Measurements from ENCODE around the gene BAMBI. TPM values are rescaled to one million over a fixed set of nuclear protein-coding genes. Genes with fewer than 3 reads are reported as not detected.

BAMBI gene
- total RNA-seq, 1 experiment from 2014 or later, result 31.9 TPM

- ChIA-PET CTCF (interaction anchor here (0.5 to 0.6 kb wide), 2 partner anchors 9 to 324 kb away, joined by 3 to 5 read pairs; no protein-coding TSS in a partner anchor), POLR2A (ENCODE audit: low non-redundant PET) (no interaction called here)
- intact Hi-C loops (cut with micrococcal nuclease; ENCODE audit: unreplicated experiment), result no loop called here
Observed at GRCh38 chr10:28637346-28637745, 40.0 kb upstream of the BAMBI start.

GRCh38 chr10:28638392-28638791 lies 38.9 kb upstream of the BAMBI start:
- Histone ChIP-seq H3K27me3 (replicated peaks; ENCODE audit: insufficient read depth, low read depth, low read length, poor library complexity) (no peaks in the 10 kb centered on the region), H3K27ac (ENCODE audit: low read depth, low read length, poor library complexity, severe bottlenecking) (no peak overlapping the region), H3K4me1 (ENCODE audit: insufficient read depth, low read length, poor library complexity, severe bottlenecking) (no peaks in the 10 kb centered on the region), H3K4me3 (ENCODE audit: low read depth, low read length, poor library complexity, severe bottlenecking) (no peak overlapping the region), H3K9me3 (ENCODE audit: low read depth, low read length, poor library complexity, severe bottlenecking) (no peaks in the 10 kb centered on the region), H3K36me3 (ENCODE audit: insufficient read depth, low read length, poor library complexity, severe bottlenecking) (no peaks in the 10 kb centered on the region)
- CTCF ChIA-PET, result no interaction called here
- POLR2A ChIA-PET (ENCODE audit: low non-redundant PET), result no interaction called here
- no peak for TF ChIP-seq CTCF (conservative IDR thresholded peaks at IDR 0.05; ENCODE audit: low read depth, low read length)
- BruUV-seq (replicated peaks), result no TSS peak
- DNase-seq (ENCODE audit: low spot score), result no peak
- intact Hi-C loops (cut with micrococcal nuclease; ENCODE audit: unreplicated experiment), result no loop called here

More at GRCh38 chr10:28637346-28637745, 40.0 kb upstream of the BAMBI start:
- no peaks in the 10 kb centered on the region for H3K9me3 ChIP-seq (ENCODE audit: low read depth, low read length, poor library complexity, severe bottlenecking)
- DNase-seq (ENCODE audit: low spot score), result no peak
- no peak for TF ChIP-seq CTCF (conservative IDR thresholded peaks at IDR 0.05; ENCODE audit: low read depth, low read length)
- no peak for TF ChIP-seq EZH2 (IDR thresholded peaks at IDR 0.05; ENCODE audit: borderline replicate concordance, low read depth, low read length, poor library complexity, severe bottlenecking)
- no peaks in the 10 kb centered on the region for H3K27me3 ChIP-seq (replicated peaks; ENCODE audit: insufficient read depth, low read depth, low read length, poor library complexity)
- no peaks in the 10 kb centered on the region for H3K36me3 ChIP-seq (ENCODE audit: insufficient read depth, low read length, poor library complexity, severe bottlenecking)
- no TSS peak for BruUV-seq (replicated peaks)
- no peaks in the 10 kb centered on the region for H3K4me1 ChIP-seq (ENCODE audit: insufficient read depth, low read length, poor library complexity, severe bottlenecking)
- H3K27ac ChIP-seq (ENCODE audit: low read depth, low read length, poor library complexity, severe bottlenecking), result no peak overlapping the region
- H3K4me3 ChIP-seq (ENCODE audit: low read depth, low read length, poor library complexity, severe bottlenecking), result no peak overlapping the region

GRCh38 chr10:28640551-28640950 lies 36.8 kb upstream of the BAMBI start:
- Histone ChIP-seq H3K4me1 (ENCODE audit: insufficient read depth, low read length, poor library complexity, severe bottlenecking) (no peaks in the 10 kb centered on the region), H3K9me3 (ENCODE audit: low read depth, low read length, poor library complexity, severe bottlenecking) (no peaks in the 10 kb centered on the region), H3K4me3 (ENCODE audit: low read depth, low read length, poor library complexity, severe bottlenecking) (no peak overlapping the region), H3K27ac (ENCODE audit: low read depth, low read length, poor library complexity, severe bottlenecking) (no peak overlapping the region), H3K36me3 (ENCODE audit: insufficient read depth, low read length, poor library complexity, severe bottlenecking) (no peaks in the 10 kb centered on the region), H3K27me3 (replicated peaks; ENCODE audit: insufficient read depth, low read depth, low read length, poor library complexity) (no peaks in the 10 kb centered on the region)
- TF ChIP-seq EZH2 (IDR thresholded peaks at IDR 0.05; ENCODE audit: borderline replicate concordance, low read depth, low read length, poor library complexity, severe bottlenecking) (no peak), CTCF (conservative IDR thresholded peaks at IDR 0.05; ENCODE audit: low read depth, low read length) (no peak)
- ChIA-PET CTCF (interaction anchor here (0.9 kb wide), 1 partner anchor 12 kb away, joined by 3 read pairs; no protein-coding TSS in a partner anchor), POLR2A (ENCODE audit: low non-redundant PET) (interaction anchor here (0.6 kb wide), 1 partner anchor 27 kb away, joined by 3 read pairs; no protein-coding TSS in a partner anchor)
- DNase-seq (ENCODE audit: low spot score), result no peak
- intact Hi-C loops (cut with micrococcal nuclease; ENCODE audit: unreplicated experiment), result no loop called here
- no TSS peak for BruUV-seq (replicated peaks)

Data from A673 (cell line).